ENCODE measurements around the gene MRPL52.
"Not testable (repeated sequence)": the region's sequence is repeated elsewhere in the genome, so short reads cannot be mapped to it uniquely, and the experiment has no call there.

MRPL52 gene

DNA sequence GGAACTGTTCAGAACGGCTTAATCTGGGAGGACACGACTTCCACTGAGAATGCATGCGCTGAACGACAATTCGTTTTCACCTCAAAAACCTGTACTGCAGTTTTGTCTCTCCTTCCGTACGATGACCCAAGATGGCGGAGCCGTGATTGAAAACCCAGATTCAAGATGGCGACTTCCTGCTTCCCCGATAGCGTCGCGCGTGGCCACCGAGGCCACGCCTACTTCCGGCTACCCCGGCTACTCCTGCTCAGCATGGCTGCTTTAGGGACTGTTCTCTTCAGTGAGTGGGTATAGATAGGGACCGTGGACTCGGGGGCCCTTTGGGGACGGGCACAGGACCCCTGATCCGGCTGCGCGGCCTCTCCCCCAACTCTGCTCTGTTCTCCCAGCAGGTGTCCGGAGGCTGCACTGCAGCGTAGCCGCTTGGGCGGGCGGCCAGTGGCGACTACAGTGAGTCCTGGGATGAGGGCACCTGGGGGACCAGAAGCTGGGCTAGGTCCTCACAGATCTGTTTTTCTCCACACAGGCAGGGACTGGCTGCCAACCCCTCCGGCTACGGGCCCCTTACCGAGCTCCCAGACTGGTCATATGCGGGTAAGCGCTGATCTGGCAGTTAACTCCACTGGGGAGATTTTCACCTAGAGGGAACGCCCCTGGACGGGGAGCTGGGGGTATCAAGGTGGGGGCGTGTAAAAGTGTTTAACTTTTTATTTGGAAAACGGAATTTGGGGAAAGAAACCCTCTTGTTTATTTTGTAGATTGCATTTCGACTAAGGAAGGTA lies at the start of gene MRPL52:
Gene MRPL52 (plus strand): TSS at position 227 of the 782 bp plus-strand sequence. CDS start 26 bp downstream, at position 253.
- peak; percentile 56 to 74 (median 69) for DNase-seq (ENCODE audit: low read depth in 2 of 3, low spot score in 2 of 3)

DNA sequence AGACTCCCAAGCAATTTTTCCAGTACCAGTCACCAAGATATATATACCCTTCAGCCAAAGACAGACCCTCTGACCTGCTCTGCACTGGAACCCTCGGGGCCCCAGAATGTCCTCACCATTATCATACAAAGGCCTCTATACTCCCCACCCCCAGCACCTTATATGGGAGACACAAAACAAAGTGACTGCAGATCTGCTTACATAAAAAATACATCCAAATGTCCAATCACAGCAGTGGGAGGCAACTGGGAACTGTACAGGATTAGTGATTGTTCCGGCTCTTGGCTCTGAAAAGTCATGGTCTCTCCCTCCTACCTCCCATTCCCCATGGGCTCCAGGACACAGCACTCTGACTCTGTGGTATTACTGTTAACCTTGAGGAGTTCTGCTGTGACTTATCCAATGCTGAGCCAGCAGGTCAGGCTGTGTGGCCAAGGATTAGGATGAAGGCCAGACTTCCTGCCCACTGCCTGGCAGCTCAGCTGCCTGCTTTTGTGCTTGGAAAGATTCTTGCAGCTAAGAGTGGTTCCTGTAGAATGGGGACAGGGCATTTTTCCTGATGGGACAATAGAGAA lies 49.5 kb upstream of the MRPL52 start:
- no peak for DNase-seq (ENCODE audit: low read depth in 2 of 3, low spot score in 2 of 3)

DNA sequence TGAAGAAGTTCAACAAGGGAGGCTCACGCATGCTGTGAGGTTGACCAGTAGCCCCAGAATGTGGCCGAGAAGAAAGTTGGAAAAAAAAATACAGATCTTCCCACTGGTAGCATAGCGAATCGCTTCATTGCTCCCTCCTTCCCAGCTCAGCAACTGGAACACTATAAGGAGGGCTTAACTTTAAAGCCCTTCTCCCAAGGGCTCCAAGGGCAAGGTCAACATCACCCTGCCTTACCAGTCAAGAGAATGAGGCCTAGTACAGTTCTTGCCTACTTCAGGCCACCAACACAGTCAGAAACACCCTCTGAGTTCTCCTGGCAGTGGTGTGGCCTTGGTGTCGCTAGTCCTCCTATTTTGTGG lies 48.8 kb upstream of the MRPL52 start:
- no peak for DNase-seq (ENCODE audit: low read depth in 2 of 3, low spot score in 2 of 3)

DNA sequence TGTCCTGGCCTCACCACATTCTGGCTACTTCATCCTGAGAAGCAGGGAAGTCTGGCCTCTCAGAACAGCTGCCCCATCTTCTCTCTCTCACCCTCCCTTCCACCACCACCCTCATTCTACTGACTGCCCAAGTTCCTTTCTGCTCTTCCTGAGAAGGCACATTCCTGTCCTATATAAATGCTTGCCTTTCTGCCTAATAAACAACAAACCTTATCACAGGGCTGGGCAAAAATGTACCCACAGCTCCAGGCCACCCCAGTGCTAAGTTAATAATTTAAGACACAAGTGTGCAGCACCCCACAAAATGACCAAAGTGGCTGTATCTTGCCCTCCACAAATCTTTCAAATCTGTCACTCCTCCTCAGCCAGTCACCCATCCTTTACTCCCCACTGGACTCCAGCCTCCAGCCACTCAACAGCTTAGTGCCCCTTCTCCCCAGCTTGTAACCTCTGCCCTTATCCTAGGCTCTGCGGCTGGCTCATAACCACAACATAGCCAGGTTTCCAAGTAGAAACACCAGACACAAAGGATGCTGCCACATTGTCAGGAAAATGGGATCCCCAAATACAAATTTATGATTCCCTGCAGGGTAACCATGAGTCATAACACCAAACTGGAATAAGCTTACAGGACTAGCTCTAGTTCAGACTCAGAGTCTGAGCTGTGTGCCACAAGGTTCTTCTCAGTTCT lies 48.2 kb upstream of the MRPL52 start:
- no peak for DNase-seq (ENCODE audit: low read depth in 2 of 3, low spot score in 2 of 3)

DNA sequence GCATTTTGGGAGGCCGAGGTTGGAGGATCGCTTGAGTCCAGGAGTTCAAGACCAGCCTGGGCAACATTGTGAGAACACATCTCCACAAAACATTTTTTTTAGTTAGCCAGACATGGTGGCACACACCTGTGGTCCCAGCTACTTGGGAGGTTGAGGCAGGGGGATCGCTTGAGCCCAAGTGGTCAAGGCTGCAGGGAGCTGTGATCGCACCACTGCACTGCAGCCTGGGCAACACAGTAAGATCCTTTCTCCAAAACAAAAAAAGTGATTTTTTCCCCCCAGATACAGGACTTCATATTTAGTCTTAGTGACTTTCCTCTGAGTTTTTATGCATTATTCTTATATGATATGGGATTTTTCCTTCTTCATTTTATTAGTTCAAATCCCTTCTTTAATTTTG lies 43.0 kb upstream of the MRPL52 start:
- DNase-seq (ENCODE audit: low read depth in 2 of 3, low spot score in 2 of 3) = no peak

DNA sequence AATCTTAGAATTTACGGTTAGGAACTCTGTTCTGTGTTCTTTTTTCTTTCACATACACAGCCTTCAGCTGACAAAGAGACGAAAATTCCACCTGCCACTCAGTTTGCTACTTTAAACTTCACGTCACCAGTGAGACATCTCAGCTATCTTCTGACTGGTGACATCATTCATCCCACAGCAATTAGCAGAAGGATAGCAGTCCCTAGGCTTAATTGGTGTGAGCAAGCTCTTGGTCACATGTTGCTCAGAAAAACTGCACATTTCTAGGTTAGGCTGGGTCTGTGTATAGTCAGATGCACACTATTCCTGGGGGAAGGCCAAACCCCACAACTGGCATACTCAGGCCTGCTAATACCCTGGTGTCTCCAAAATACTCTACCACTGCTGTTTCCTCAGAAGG lies 38.4 kb upstream of the MRPL52 start:
- DNase-seq (ENCODE audit: low read depth in 2 of 3, low spot score in 2 of 3) = no peak

DNA sequence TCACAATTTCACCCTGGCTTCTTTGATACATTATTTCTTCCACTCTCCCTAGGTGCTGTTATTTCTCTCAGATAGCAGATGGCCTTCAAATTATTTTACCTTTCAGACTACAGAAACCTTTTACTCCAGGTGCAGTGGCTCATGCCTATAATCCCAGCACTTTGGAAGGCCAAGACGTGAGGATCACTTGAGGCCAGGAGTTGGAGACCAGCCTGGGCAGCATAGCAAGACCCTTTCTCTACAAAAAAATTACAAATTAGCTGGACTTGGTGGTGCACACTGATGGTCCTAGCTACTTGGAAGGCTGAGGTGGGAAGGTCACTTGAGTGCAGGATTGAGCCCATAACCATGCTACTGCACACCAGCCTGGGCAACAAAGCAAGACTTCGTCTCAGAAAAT lies 37.5 kb upstream of the MRPL52 start:
- no peak for DNase-seq (ENCODE audit: low read depth in 2 of 3, low spot score in 2 of 3)

DNA sequence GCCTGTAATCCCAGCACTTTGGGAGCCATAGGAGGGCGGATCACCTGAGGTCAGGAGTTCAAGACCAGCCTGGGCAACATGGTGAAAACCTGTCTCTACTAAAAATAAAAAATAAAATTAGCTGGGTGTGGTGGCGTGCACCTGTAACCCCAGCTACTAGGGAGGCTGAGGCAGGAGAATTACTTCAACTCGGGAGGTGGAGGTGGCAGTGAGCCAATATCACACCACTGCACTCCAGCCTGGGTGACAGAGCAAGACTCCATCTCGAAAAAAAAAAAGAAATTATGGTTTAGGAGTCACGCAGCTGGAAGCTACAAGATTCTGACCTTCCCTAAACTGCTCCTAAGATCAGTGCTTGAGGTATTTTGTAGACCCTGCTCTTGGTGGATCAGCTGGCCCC lies 36.1 kb upstream of the MRPL52 start:
- not testable (repeated sequence) for DNase-seq (ENCODE audit: low read depth in 2 of 3, low spot score in 2 of 3)

DNA sequence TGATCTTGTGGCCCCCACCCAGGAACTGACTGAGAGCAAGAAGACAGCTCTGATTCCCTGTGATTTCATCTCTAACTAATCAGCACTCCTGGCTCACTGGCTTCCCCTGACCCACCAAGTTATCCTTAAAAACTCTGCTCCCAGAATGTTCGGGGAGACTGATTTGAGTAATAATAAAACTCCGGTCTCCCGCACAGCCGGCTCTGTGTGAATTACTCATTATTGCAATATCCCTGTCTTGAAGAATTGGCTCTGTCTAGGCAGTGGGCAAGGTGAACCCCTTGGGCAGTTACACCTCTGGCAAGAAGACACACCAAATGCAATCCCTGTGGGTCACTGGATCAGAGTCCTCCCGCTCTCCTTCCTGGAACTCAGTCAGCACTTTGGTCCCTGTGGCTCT lies 35.7 kb upstream of the MRPL52 start:
- DNase-seq (ENCODE audit: low read depth in 2 of 3, low spot score in 2 of 3) = no peak

DNA sequence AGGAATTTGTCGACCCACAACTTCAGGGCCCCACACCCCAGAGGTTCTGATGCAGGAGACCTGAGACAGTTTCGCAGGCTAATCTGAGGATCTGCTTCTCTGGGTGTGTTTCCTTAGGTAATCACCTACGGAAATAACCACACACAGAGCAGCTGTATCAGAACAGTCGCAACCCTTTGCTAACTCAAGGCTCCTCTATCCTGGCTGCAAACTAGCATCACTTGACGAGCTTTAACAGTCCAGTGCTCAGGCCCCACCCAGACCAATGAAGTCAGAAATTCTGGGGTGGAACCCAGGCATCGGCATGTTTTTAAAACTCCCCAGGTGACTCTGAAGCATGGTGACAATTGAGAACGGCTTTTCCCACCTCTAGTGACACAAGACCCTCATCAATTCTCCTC lies 35.1 kb upstream of the MRPL52 start:
- no peak for DNase-seq (ENCODE audit: low read depth in 2 of 3, low spot score in 2 of 3)

DNA sequence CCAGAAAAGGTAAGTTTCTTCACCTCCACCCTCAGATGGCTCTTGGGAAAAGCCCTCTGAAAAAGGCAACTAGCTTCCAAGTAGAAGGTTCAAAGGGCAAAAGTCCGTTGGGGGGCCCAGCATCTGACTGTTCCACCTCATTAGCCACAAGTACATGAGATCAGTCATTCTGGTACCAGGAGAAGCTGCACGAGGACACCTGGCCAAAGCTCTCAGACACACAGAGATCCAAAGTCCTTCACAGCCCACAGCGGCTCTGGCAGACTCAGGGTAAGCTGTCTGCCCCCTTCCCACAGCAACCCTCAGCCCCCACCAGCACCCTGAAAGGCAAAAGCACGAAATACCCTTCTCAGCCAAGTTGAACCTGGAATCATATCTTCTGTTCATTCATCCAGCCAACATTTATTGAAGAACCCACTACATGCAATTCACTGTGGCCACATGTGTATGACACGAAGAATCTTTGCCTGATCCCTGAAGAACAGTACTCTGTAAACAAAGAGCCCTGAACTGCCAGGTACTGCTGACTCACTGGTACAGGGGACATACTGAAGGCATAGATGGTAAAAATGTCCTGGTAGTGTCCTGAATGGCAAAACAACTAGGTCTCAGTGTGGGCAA lies 33.5 kb upstream of the MRPL52 start:
- DNase-seq (ENCODE audit: low read depth in 2 of 3, low spot score in 2 of 3) = no peak

DNA sequence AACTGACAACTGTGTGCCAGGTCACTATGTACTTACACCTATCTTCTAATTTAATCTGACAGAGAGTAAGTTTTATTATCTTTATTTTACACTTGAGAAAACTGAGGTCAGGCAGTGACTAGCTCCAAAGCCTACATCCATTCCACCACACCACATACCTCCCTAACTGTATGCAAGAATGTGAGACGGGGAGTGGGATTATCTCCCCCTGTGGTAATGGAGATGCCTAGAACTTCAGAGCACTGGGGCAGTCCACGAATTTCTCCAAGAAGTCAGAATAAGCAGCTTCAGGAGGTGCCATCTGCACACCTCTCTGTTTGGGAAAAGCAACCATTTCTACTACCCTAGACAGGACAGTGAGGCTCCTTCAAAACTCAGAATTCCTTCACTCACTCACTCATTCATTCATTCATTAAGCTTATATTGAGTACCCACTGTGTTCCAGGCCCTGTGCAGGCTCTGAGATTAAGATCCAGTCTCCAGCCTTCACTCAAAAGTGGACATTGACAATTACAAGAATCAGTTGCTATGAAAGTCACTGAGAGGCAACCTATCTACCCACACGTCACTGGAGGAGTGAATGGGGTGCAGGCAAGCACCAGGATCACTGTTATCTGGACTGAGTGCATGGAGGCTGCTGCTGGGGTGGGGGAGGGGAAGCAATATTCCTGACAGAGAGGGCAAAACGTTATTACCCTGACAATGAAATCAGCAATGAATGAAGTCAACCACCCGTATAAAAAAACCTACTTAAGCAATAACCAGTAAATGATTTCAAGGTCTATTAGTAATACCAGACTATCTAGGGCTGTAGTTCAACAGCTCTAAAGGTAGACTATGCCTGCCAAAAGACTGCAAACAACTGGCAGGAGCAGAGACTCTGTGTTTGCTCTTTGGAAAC lies 32.4 kb upstream of the MRPL52 start:
- DNase-seq (ENCODE audit: low read depth in 2 of 3, low spot score in 2 of 3) = no peak

DNA sequence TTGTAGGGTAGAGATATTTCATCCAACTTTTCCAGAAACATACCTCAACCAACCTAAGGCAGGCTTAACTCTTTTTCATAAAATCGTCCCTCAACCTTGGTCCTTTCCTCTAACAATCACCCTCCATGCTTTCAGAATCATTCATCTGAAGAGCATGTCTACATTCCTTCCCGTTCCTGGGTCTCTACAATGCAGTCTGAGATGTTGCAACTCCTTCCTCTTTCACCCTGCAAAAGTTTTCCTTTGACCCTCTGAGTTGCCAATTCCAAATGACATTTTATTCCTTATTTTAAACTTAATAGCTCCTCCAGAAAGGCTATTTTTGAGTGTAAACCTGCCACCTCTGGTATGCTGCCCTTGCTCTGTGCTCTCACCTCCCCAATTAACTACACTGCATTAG lies 31.2 kb upstream of the MRPL52 start:
- DNase-seq (ENCODE audit: low read depth in 2 of 3, low spot score in 2 of 3) = no peak

DNA sequence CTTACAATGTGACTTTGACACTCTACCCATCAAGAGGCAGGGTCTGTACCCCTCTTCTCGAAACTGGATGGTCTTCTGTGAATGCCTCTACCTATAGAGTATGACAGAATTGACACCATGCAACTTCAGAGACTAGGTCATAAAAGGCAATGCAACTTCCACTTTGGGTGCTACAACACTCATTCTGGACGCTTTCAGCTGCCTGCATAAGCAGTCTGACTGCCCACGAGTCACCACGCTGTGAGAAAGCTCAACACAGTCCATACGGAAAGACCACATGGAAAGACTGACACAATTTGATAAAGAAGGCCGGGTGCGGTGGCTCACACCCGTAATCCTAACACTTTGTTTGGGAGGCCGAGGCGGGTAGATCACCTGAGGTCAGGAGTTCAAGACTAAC lies 29.3 kb upstream of the MRPL52 start:
- no peak for DNase-seq (ENCODE audit: low read depth in 2 of 3, low spot score in 2 of 3)

DNA sequence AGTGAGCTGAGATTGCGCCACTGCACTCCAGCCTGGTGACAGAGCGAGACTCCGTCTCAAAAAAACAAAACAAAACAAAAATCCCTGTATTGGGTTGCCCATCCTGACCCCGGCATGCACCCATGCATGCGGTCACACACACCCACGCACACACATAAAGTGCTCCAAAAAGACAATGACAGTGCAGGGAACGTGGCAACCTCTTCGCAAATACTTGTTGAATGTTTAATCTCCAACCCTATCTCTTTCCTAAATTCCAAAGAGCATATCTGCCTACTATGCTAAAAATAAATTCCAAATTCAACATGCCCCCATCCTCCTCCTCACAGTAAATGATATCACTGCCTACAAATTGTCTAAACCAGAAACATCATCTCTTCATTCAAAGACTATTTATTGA lies 28.0 kb upstream of the MRPL52 start:
- no peak for DNase-seq (ENCODE audit: low read depth in 2 of 3, low spot score in 2 of 3)

DNA sequence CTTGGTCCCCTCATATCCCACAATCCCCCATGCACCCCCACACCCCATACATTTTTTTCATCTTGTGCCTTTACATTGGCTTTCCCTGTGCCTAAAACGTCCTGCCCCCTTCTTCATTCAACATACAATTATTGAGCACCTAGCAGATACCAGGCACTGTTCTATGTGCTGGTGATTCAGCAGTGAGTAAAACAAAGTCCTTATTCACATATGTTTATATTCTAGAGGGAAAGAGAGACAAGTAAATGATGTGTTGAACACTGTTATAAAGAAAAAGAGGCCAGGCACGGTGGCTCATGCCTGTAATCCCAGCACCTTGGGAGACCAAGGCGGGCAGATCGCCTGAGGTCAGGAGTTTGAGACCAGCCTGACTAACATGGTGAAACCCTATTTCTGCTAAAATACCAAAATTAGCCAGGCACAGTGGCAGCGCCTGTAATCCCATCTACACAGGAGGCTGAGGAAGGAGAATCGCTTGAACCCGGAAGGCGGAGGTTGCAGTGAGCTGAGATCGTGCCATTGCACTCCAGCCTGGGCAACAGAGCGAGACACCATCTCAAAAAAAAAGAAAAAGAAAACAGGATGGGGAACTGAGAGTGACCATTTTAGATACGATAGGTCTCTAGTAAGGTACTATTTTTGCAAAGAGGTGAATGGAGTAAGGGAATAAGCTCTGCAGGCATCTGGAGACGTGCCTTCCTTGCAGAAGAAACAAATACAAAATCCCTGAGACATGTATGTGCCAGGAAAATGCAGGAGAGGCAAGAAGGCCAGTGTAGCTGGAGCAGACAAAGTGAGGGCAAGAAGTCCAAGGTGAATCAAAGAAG lies 26.6 kb upstream of the MRPL52 start:
- no peak for DNase-seq (ENCODE audit: low read depth in 2 of 3, low spot score in 2 of 3)

DNA sequence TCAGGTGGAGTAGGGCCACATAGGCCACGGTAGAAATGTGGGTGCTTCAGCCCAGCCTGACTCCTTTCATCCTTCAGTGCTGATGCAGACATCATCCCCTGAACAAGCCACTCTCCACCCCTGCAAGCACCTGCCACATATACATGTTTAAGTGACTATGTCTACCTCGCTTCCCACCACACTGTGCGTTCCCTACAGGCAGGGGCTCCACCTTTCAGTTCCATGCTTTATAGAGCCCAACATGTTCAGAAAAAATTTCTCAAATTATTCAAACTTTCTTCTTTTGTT lies 26.1 kb upstream of the MRPL52 start:
- DNase-seq (ENCODE audit: low read depth in 2 of 3, low spot score in 2 of 3) = no peak

DNA sequence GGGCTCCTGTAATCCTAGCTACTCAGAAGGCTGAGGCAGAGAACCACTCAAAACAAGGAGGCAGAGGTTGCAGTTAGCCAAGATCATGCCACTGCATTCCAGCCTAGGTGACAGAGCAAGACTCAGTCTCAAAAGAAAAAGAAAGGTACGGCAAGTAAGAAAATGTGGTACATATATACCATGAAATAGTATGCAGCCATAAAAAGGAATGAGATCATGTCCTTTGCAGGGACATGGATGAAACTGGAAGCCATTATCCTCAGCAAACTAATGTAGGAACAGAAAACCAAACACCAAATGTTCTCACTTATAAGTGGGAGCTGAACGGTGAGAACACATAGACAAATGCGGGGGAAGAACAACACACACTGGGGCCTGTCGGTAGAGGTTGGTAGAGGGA lies 24.5 kb upstream of the MRPL52 start:
- DNase-seq (ENCODE audit: low read depth in 2 of 3, low spot score in 2 of 3) = not testable (repeated sequence)

DNA sequence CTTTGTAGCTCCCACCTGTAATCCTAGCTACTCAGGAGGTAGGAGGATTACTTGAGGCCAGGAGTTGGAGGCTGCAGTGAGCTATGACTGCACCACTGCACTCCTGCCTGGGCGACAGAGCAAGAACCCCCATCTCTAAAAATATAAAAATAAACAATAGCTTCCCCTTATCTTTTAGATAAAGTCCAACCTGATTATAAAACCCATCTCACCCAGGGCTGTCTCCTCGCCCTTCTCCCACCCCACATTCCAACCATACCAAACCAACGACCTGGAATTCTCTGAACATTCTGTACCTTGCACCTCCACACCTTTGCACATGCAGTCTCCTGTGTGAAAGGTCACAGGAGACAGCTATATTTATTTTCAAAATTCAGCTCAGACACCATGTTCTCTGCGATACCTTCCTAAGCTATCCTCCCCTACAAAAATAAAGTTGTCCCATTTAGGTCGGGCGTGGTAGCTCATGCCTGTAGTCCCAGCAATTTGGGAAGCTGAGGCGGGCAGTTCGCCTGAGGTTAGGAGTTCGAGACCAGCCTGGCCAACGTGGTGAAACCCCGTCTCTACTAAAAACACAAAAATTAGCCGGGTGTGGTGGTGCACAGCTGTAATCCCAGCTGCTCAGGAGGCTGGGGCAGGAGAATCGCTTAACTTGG lies 22.1 kb upstream of the MRPL52 start:
- DNase-seq (ENCODE audit: low read depth in 2 of 3, low spot score in 2 of 3) = no peak

All from activated CD8-positive, alpha-beta memory T cell treated with anti-CD3 and anti-CD28 coated beads for 48 hours (primary cell).